ENCODE results near the gene KCTD19. TPM values are rescaled to one million over a fixed set of nuclear protein-coding genes. Genes with fewer than 3 reads are reported as not detected.

KCTD19 gene
- total RNA-seq, 4 donors from 2014 or later = not detected

DNA sequence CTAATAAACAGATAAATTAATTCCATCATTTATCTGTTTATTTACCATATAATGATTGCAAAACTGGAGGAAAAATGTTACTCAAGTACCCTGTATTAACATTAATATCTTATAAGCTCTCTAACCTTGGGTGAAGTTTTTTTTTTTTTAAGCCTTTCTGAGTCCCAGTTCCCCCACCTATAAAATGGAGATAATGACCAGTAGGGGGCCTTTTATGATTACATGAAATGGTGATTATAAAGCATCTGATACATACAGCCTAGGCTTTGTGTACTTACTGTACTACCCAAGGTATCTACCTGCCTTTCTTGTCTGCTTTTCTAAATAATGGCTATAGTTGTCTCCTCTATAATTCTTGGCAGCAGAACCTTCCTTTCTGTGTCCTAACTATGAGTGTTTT lies 22.6 kb upstream of the KCTD19 start:
- TF ChIP-seq CTCF (IDR thresholded peaks at IDR 0.05) (peak; percentile 12 to 37 (median 25)), POLR2AphosphoS5 (IDR thresholded peaks at IDR 0.05) (no peak)
- DNase-seq (ENCODE audit: extremely low spot score) = no peak
- intact Hi-C loops (cut with DNase I) = no loop called here
- no peak overlapping the region for H3K4me3 ChIP-seq
- H3K9me3 ChIP-seq = no peaks in the 10 kb centered on the region
- no peaks in the 10 kb centered on the region for H3K36me3 ChIP-seq
- no peaks in the 10 kb centered on the region for H3K27me3 ChIP-seq
- H3K4me1 ChIP-seq = no peaks in the 10 kb centered on the region
- no peak overlapping the region for H3K27ac ChIP-seq (replicated peaks in 1 of 4)

DNA sequence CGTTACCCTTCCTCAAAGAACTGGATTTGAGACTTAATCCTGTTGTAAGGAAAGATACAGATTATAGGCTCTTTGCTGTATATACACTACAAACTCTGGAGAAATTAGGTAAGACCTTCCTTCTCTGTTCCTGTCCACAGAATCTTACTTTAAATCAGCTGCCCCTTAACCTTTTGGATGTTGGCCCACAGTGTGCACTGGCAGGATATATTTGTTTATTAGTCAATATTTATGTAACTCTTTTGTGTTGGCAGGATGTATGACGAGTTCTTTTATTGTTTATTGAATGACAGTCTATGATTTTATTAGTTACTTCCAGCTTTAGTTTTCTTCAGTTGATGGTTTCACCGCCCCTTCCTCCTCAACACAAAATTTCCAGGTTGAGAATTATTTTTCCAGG lies 19.8 kb upstream of the KCTD19 start:
- H3K36me3 ChIP-seq = no peaks in the 10 kb centered on the region
- 77% methylated on average over 3 of the region's 3 CpGs for WGBS
- no peak overlapping the region for H3K27ac ChIP-seq (replicated peaks in 1 of 4)
- no peaks in the 10 kb centered on the region for H3K9me3 ChIP-seq
- H3K4me1 ChIP-seq = no peaks in the 10 kb centered on the region
- no peak overlapping the region for H3K4me3 ChIP-seq
- H3K27me3 ChIP-seq = no peaks in the 10 kb centered on the region
- intact Hi-C loops (cut with DNase I) = no loop called here
- no peak for TF ChIP-seq CTCF (IDR thresholded peaks at IDR 0.05)
- no peak for TF ChIP-seq POLR2AphosphoS5 (IDR thresholded peaks at IDR 0.05)
- TF ChIP-seq EP300 (IDR thresholded peaks at IDR 0.05) = no peak
- no peak for TF ChIP-seq POLR2A (IDR thresholded peaks at IDR 0.05; ENCODE audit: low read depth)
- no peak for DNase-seq (ENCODE audit: extremely low spot score)

GRCh38 chr16:67345401-67345800 lies 18.9 kb upstream of the KCTD19 start:
- Histone ChIP-seq H3K27me3 (no peaks in the 10 kb centered on the region), H3K36me3 (no peaks in the 10 kb centered on the region), H3K9me3 (no peaks in the 10 kb centered on the region), H3K27ac (replicated peaks in 1 of 4) (no peak overlapping the region), H3K4me1 (no peaks in the 10 kb centered on the region), H3K4me3 (no peak overlapping the region)
- DNase-seq (ENCODE audit: extremely low spot score) = peak; percentile 8
- WGBS = 65% methylated on average over 1 of the region's 1 CpG
- intact Hi-C loops (cut with DNase I) = no loop called here
- TF ChIP-seq POLR2AphosphoS5 (IDR thresholded peaks at IDR 0.05) (no peak), POLR2A (IDR thresholded peaks at IDR 0.05; ENCODE audit: low read depth) (no peak)

DNA sequence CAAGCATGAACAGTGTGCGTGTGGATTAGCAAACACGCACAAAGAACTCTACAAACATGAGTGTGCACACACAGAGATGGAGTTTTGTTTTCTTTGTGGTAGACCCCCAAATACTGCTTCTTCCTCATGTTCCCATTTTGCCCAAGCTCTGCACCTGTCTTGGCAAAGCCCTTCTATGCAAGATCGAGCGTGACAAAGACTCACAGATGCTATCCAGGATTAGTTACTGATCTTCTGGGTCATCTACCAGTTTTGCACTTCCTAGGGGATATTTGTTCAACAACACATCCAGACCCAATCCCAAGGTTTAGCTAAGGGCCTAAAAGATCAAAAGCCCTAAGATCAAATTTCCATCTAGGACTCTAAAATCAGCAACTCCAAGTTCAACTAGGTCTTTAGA lies 16.1 kb upstream of the KCTD19 start:
- no peak overlapping the region for H3K4me3 ChIP-seq
- TF ChIP-seq CTCF (IDR thresholded peaks at IDR 0.05) (no peak), POLR2A (IDR thresholded peaks at IDR 0.05; ENCODE audit: low read depth) (no peak), EP300 (IDR thresholded peaks at IDR 0.05) (no peak), POLR2AphosphoS5 (IDR thresholded peaks at IDR 0.05) (no peak)
- no peaks in the 10 kb centered on the region for H3K27me3 ChIP-seq
- WGBS = 95% methylated on average over 4 of the region's 4 CpGs
- H3K4me1 ChIP-seq = no peaks in the 10 kb centered on the region
- H3K36me3 ChIP-seq = no peaks in the 10 kb centered on the region
- intact Hi-C loops (cut with DNase I) = no loop called here
- no peak overlapping the region for H3K27ac ChIP-seq (replicated peaks in 1 of 4)
- H3K9me3 ChIP-seq = no peaks in the 10 kb centered on the region
- DNase-seq (ENCODE audit: extremely low spot score) = peak; percentile 72

DNA sequence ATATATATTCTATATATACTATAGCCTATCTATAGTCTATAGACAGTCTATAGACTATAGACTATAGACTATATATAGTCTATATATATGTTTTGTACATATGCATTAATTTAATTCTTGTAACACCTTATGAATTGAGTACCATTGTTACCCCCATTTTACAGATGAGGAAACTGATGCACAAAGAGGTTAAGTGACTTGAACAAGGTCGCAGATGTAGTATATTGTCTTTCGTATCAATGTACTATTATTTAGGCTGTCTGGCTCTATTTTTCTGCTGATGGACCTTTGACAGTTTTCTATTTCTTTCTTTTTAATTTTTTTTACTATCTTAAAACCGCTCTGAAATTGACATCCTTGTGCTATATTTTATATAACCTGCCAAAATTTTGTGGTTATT lies 14.7 kb upstream of the KCTD19 start:
- intact Hi-C loops (cut with DNase I) = no loop called here
- Histone ChIP-seq H3K4me1 (no peaks in the 10 kb centered on the region), H3K9me3 (no peaks in the 10 kb centered on the region), H3K27me3 (no peaks in the 10 kb centered on the region), H3K27ac (replicated peaks in 1 of 4) (no peak overlapping the region), H3K36me3 (no peaks in the 10 kb centered on the region), H3K4me3 (no peak overlapping the region)
- 88% methylated on average over 3 of the region's 3 CpGs for WGBS
- no peak for DNase-seq (ENCODE audit: extremely low spot score)
- TF ChIP-seq EP300 (IDR thresholded peaks at IDR 0.05) (no peak), POLR2A (IDR thresholded peaks at IDR 0.05; ENCODE audit: low read depth) (no peak), CTCF (IDR thresholded peaks at IDR 0.05) (no peak), POLR2AphosphoS5 (IDR thresholded peaks at IDR 0.05) (no peak)

Data from esophagus muscularis mucosa (tissue), 4 donors.